H9 (cell line): Measurements from ENCODE around the gene FUT9. TPM values are rescaled to one million over a fixed set of nuclear protein-coding genes. Genes with fewer than 3 reads are reported as not detected.

ENCODE experiments used
- DNase-seq: peaks from one replicate; pipeline ENCODE4 v3.0.0-alpha.2; 2017
- H2AFZ ChIP-seq: one replicate; pipeline ENCODE4 v1.6.1; 2013; ENCODE audit warnings: mild to moderate bottlenecking, low read length, control low read depth, moderate library complexity
- H2AK5ac ChIP-seq: 2 replicates; pipeline ENCODE4 v1.6.1; 2013; ENCODE audit warnings: low read length, control low read depth, mixed read lengths; ENCODE audit not compliant: insufficient read length
- H2BK120ac ChIP-seq: one replicate; pipeline ENCODE4 v1.6.1; 2013; ENCODE audit warnings: low read depth, mild to moderate bottlenecking, low read length, control low read depth, inconsistent platforms; ENCODE audit not compliant: poor library complexity, severe bottlenecking
- H2BK12ac ChIP-seq: 2 replicates; pipeline ENCODE4 v1.6.1; 2013; ENCODE audit warnings: low read length, control low read depth, mixed read lengths, low read depth; ENCODE audit not compliant: insufficient read length
- H2BK15ac ChIP-seq: 2 replicates; pipeline ENCODE4 v1.6.1; 2013; ENCODE audit warnings: low read depth, low read length, control low read depth
- H2BK20ac ChIP-seq: one replicate; pipeline ENCODE4 v1.6.1; 2013; ENCODE audit warnings: low read depth, mild to moderate bottlenecking, low read length, control low read depth, inconsistent platforms; ENCODE audit not compliant: poor library complexity, severe bottlenecking
- H2BK5ac ChIP-seq: 2 replicates; pipeline ENCODE4 v1.6.1; 2013; ENCODE audit warnings: low read length, control low read depth, mixed read lengths; ENCODE audit not compliant: insufficient read length
- H3K14ac ChIP-seq: 2 replicates; pipeline ENCODE4 v1.6.1; 2013; ENCODE audit warnings: low read length, control low read depth; ENCODE audit not compliant: insufficient read depth
- H3K18ac ChIP-seq: 2 replicates; pipeline ENCODE4 v1.6.1; 2013; ENCODE audit warnings: low read depth, mild to moderate bottlenecking, mixed read lengths, low read length, control low read depth; ENCODE audit not compliant: insufficient read length
- H3K23ac ChIP-seq: 2 replicates; pipeline ENCODE4 v1.6.1; 2013; ENCODE audit warnings: low read length, control low read depth, mixed read lengths, low read depth; ENCODE audit not compliant: insufficient read length
- H3K23me2 ChIP-seq: 2 replicates; pipeline ENCODE4 v1.6.1; 2013; ENCODE audit warnings: low read depth, mild to moderate bottlenecking, mixed read lengths, low read length, control low read depth; ENCODE audit not compliant: insufficient read length, poor library complexity, severe bottlenecking
- H3K27ac ChIP-seq: 2 replicates; pipeline ENCODE4 v1.5.1; 2013; ENCODE audit warnings: low read length, control low read depth, mixed read lengths, low read depth; ENCODE audit not compliant: insufficient read length
- H3K27me3 ChIP-seq: 2 replicates; pipeline ENCODE4 v1.6.1; 2013; ENCODE audit warnings: low read length, control low read depth, inconsistent platforms; ENCODE audit not compliant: insufficient read depth
- H3K4ac ChIP-seq: 2 replicates; pipeline ENCODE4 v1.6.1; 2013; ENCODE audit warnings: low read depth, mild to moderate bottlenecking, control low read depth, inconsistent platforms, low read length, moderate library complexity
- H3K4me1 ChIP-seq: 2 replicates; pipeline ENCODE4 v1.6.1; 2013; ENCODE audit warnings: low read length, control low read depth, inconsistent platforms; ENCODE audit not compliant: insufficient read depth
- H3K4me2 ChIP-seq: 2 replicates; pipeline ENCODE4 v1.6.1; 2013; ENCODE audit warnings: low read length, control low read depth, mixed read lengths; ENCODE audit not compliant: insufficient read length, insufficient read depth
- H3K56ac ChIP-seq: 2 replicates; pipeline ENCODE4 v1.6.1; 2013; ENCODE audit warnings: low read depth, mild to moderate bottlenecking, mixed read lengths, low read length, control low read depth; ENCODE audit not compliant: insufficient read length
- H3K79me1 ChIP-seq: 2 replicates; pipeline ENCODE4 v1.6.1; 2013; ENCODE audit warnings: low read depth, mild to moderate bottlenecking, moderate library complexity, low read length, control low read depth, inconsistent platforms; ENCODE audit not compliant: insufficient read depth, poor library complexity, severe bottlenecking
- H3K79me2 ChIP-seq: 2 replicates; pipeline ENCODE4 v1.6.1; 2013; ENCODE audit warnings: low read length, control low read depth, inconsistent platforms; ENCODE audit not compliant: insufficient read depth
- H3K9ac ChIP-seq: 2 replicates; pipeline ENCODE4 v1.6.1; 2013; ENCODE audit warnings: low read length, control low read depth, mixed read lengths; ENCODE audit not compliant: insufficient read length; ENCODE audit errors: extremely low read depth
- H3K9me3 ChIP-seq: one replicate; pipeline ENCODE4 v1.6.1; 2013; ENCODE audit warnings: low read depth, low read length, inconsistent platforms; ENCODE audit not compliant: control insufficient read depth
- H3T11ph ChIP-seq: one replicate; pipeline ENCODE4 v1.6.1; 2013; ENCODE audit warnings: mild to moderate bottlenecking, low read length, control low read depth, inconsistent platforms
- H4K20me1 ChIP-seq: one replicate; pipeline ENCODE4 v1.6.1; 2013; ENCODE audit not compliant: control insufficient read depth, insufficient read length, insufficient read depth
- H4K5ac ChIP-seq: 2 replicates; pipeline ENCODE4 v1.6.1; 2013; ENCODE audit warnings: low read depth, mild to moderate bottlenecking, mixed read lengths, low read length, control low read depth; ENCODE audit not compliant: insufficient read length
- H4K8ac ChIP-seq: replicated peaks from 2 replicates; pipeline ENCODE4 v1.6.1; 2013; ENCODE audit warnings: low read length, control low read depth, mixed read lengths, low read depth; ENCODE audit not compliant: insufficient read length
- H4K91ac ChIP-seq: 2 replicates; pipeline ENCODE4 v1.6.1; 2013; ENCODE audit warnings: low read depth, mild to moderate bottlenecking, moderate library complexity, mixed read lengths, low read length, control low read depth; ENCODE audit not compliant: insufficient read length
- H3K27ac Mint-ChIP-seq, 3 experiments: 2 replicates in 2 of 3; 3 replicates in 1 of 3; pipeline ENCODE4 v1.8.0; 2020 to 2021; ENCODE audit warnings: mixed read lengths in 3 of 3, mild to moderate bottlenecking in 1 of 3, moderate library complexity in 1 of 3
- H3K27me3 Mint-ChIP-seq: 2 replicates; pipeline ENCODE4 v1.8.0; 2021; ENCODE audit warnings: low read depth, mild to moderate bottlenecking, moderate library complexity, mixed read lengths
- H3K36me3 Mint-ChIP-seq, 3 experiments: 2 replicates in 2 of 3; 3 replicates in 1 of 3; pipeline ENCODE4 v1.8.0; 2020 to 2021; ENCODE audit warnings: low read depth in 3 of 3, mixed read lengths in 3 of 3; ENCODE audit not compliant: insufficient read depth in 1 of 3
- H3K4me1 Mint-ChIP-seq, 2 experiments: 2 replicates each; pipeline ENCODE4 v1.8.0; 2020; ENCODE audit warnings: mixed read lengths in 2 of 2
- H3K4me3 Mint-ChIP-seq, 2 experiments: 2 replicates in 1 of 2; 3 replicates in 1 of 2; pipeline ENCODE4 v1.8.0; 2020 to 2021; ENCODE audit warnings: mild to moderate bottlenecking in 2 of 2, mixed read lengths in 2 of 2, moderate library complexity in 1 of 2
- H3K9me3 Mint-ChIP-seq, 2 experiments: 2 replicates in 1 of 2; 3 replicates in 1 of 2; pipeline ENCODE4 v1.8.0; 2020; ENCODE audit warnings: mild to moderate bottlenecking in 2 of 2, mixed read lengths in 2 of 2, moderate library complexity in 1 of 2
- CTCF ChIP-seq: fragments of 200-600 bp; sonication (generic); conservative IDR thresholded peaks from 3 replicates; pipeline ENCODE4 v1.8.0; 2021; ENCODE audit warnings: antibody characterized with exemption, mild to moderate bottlenecking
- WGBS: extraction: QIAGEN DNeasy Blood & Tissue Kit; methylation state at CpG from one replicate; pipeline ENCODE4 v1.1.7; 2013; ENCODE audit warnings: missing lambda C conversion rate, low lambda C conversion rate, mixed read lengths; ENCODE audit not compliant: insufficient read length; ENCODE audit errors: extremely low coverage; 5-methylcytosine and 5-hydroxymethylcytosine counted together
- total RNA-seq: library from RNA; stranded (reverse); gene quantifications from 2 replicates; pipeline ENCODE4 v1.2.1, GENCODE V29; 2021

The FUT9 gene
- total RNA-seq, 1 experiment from 2014 or later: 1.6 TPM

DNA sequence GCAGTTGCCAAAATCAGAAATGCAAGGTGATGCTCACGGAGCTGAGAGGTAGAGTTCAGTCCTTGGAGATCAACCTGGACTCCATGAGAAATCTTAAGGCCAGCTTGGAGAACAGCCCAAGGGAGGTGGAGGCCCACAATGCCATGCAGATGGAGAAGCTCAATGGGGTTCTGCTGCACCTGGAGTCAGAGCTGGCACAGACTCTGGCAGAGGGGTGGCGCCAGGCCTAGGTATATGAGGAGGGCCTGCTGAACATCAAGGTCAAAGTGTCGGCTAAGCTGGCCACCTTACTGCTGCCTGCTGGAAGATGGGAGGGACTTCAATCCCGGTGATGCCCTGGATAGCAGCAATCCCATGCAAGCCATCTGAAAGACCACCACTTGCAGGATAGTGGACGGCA, 23.9 kb upstream of the FUT9 start:
- no peak overlapping the region for H4K91ac ChIP-seq
- H2BK120ac ChIP-seq: no peak overlapping the region
- H4K20me1 ChIP-seq: no peaks in the 10 kb centered on the region
- H3K23ac ChIP-seq: no peak overlapping the region
- H3K14ac ChIP-seq: no peak overlapping the region
- H2AFZ ChIP-seq: no peak overlapping the region
- no peaks in the 10 kb centered on the region for H3K79me2 ChIP-seq
- no peak overlapping the region for H2AK5ac ChIP-seq
- no peaks in the 10 kb centered on the region for H3K4me1 ChIP-seq
- H3K4me3 Mint-ChIP-seq: no peak overlapping the region
- H3K9me3 Mint-ChIP-seq: peaks cover 20 to 24% of the 10 kb centered on the region in 2 experiments
- H3K27me3 Mint-ChIP-seq: no peaks in the 10 kb centered on the region
- peaks cover 16 to 18% (median 16%) of the 10 kb centered on the region in 3 experiments; a peak in 6 of 7 replicates for H3K36me3 Mint-ChIP-seq
- no peak overlapping the region for H3K18ac ChIP-seq
- H3K4me2 ChIP-seq: no peak overlapping the region
- H2BK20ac ChIP-seq: no peak overlapping the region
- H3K79me1 ChIP-seq: no peaks in the 10 kb centered on the region
- no peaks in the 10 kb centered on the region for H3K4me1 Mint-ChIP-seq
- H2BK15ac ChIP-seq: no peak overlapping the region
- WGBS: no CpG with 5 or more reads among the region's 5 CpGs
- H3K27ac ChIP-seq: no peak overlapping the region
- no peak overlapping the region for H2BK5ac ChIP-seq
- no peak overlapping the region for H3K4ac ChIP-seq
- DNase-seq: no peak
- H3K23me2 ChIP-seq: no peaks in the 10 kb centered on the region
- H4K5ac ChIP-seq: no peak overlapping the region
- no peak overlapping the region for H3T11ph ChIP-seq
- H3K27ac Mint-ChIP-seq: no peak overlapping the region
- H3K27me3 ChIP-seq: no peaks in the 10 kb centered on the region
- no peak for TF ChIP-seq CTCF
- H4K8ac ChIP-seq: no peak overlapping the region
- H2BK12ac ChIP-seq: no peak overlapping the region
- H3K9me3 ChIP-seq: no peaks in the 10 kb centered on the region
- H3K9ac ChIP-seq: no peak overlapping the region
- H3K56ac ChIP-seq: no peak overlapping the region
